CD4-positive, alpha-beta memory T cell (primary cell): ENCODE measurements around the gene C11orf24. TPM values are rescaled to one million over a fixed set of nuclear protein-coding genes. Genes with fewer than 3 reads are reported as not detected.

Source experiments
- CTCF ChIA-PET: fragments of 350-600 bp; sonication (Branson Sonifier 250); formaldehyde crosslinking; loops from one replicate; lab custom pipeline; 2021; ENCODE audit warnings: inconsistent platforms; ENCODE audit not compliant: partially characterized antibody; lab: Charles Lee
- POLR2A ChIA-PET: fragments of 350-600 bp; sonication (Branson Sonifier 250); formaldehyde crosslinking; loops from one replicate; lab custom pipeline; 2021; ENCODE audit not compliant: partially characterized antibody; lab: Charles Lee
- DNase-seq, 5 donors: peaks; one replicate each; pipeline versions ENCODE4 v3.0.0 to v3.0.0-alpha.2; 2020 to 2022; ENCODE audit warnings: mixed read lengths in 1 of 5
- H3K27ac ChIP-seq: one replicate; pipeline ENCODE4 v1.7.0; 2013; ENCODE audit warnings: low read depth, low read length
- H3K27me3 ChIP-seq: 2 replicates; pipeline ENCODE4 v1.7.0; 2013; ENCODE audit warnings: mild to moderate bottlenecking, low read length, moderate library complexity; ENCODE audit not compliant: insufficient read depth
- H3K36me3 ChIP-seq: 2 replicates; pipeline ENCODE4 v1.7.0; 2013; ENCODE audit warnings: mild to moderate bottlenecking, low read length, moderate library complexity; ENCODE audit not compliant: insufficient read depth
- H3K4me1 ChIP-seq: 2 replicates; pipeline ENCODE4 v1.7.0; 2013; ENCODE audit warnings: mild to moderate bottlenecking, low read length, moderate library complexity; ENCODE audit not compliant: insufficient read depth
- H3K4me3 ChIP-seq, 2 donors: one replicate each; pipeline ENCODE4 v1.7.0; 2013; ENCODE audit warnings: low read length in 2 of 2, mild to moderate bottlenecking in 1 of 2
- H3K9me3 ChIP-seq, 2 donors: one replicate each; pipeline ENCODE4 v1.7.0; 2013; ENCODE audit warnings: low read length in 2 of 2, control low read depth in 1 of 2; ENCODE audit not compliant: control insufficient read depth in 1 of 2
- H3K27ac Mint-ChIP-seq, 7 donors: one replicate each; pipeline ENCODE4 v1.8.0; 2020 to 2021; ENCODE audit warnings: mixed read lengths in 7 of 7, mild to moderate bottlenecking in 6 of 7, inconsistent platforms in 3 of 7, moderate library complexity in 3 of 7
- H3K27me3 Mint-ChIP-seq, 2 donors: one replicate each; pipeline ENCODE4 v1.8.0; 2020 to 2021; ENCODE audit warnings: mixed read lengths in 2 of 2
- H3K36me3 Mint-ChIP-seq, 2 donors: one replicate each; pipeline ENCODE4 v1.8.0; 2020 to 2021; ENCODE audit warnings: mixed read lengths in 2 of 2, inconsistent platforms in 1 of 2, mild to moderate bottlenecking in 1 of 2
- H3K4me1 Mint-ChIP-seq, 4 donors: one replicate each; pipeline ENCODE4 v1.8.0; 2020 to 2021; ENCODE audit warnings: mixed read lengths in 4 of 4, mild to moderate bottlenecking in 1 of 4
- H3K4me3 Mint-ChIP-seq, 8 donors: one replicate each; pipeline ENCODE4 v1.8.0; 2020 to 2021; ENCODE audit warnings: mixed read lengths in 8 of 8, mild to moderate bottlenecking in 7 of 8, moderate library complexity in 6 of 8, inconsistent platforms in 3 of 8
- H3K9me3 Mint-ChIP-seq, 8 donors: one replicate each; pipeline ENCODE4 v1.8.0; 2020 to 2021; ENCODE audit warnings: mixed read lengths in 8 of 8, mild to moderate bottlenecking in 5 of 8, inconsistent platforms in 3 of 8, moderate library complexity in 1 of 8
- intact Hi-C: fragments of 100-400 bp; cut with micrococcal nuclease; formaldehyde crosslinking; loops from one replicate; pipeline ENCODE4 v1.15.1; 2023
- polyA plus RNA-seq, 2 donors: library from polyadenylated mRNA; unstranded; fragments of 300-500 nt; fragmentation: Illumina TruSeq; gene quantifications; one replicate each; pipeline ENCODE4 v1.2.3, GENCODE V29; 2021
- total RNA-seq, 2 experiments: library from RNA; stranded (reverse); gene quantifications; one replicate each; pipeline ENCODE4 v1.2.3, GENCODE V29; 2021

Gene C11orf24
- total and polyA plus RNA-seq, 4 experiments from 2014 or later = 7.7 to 20.3 (median 18.4) TPM

DNA sequence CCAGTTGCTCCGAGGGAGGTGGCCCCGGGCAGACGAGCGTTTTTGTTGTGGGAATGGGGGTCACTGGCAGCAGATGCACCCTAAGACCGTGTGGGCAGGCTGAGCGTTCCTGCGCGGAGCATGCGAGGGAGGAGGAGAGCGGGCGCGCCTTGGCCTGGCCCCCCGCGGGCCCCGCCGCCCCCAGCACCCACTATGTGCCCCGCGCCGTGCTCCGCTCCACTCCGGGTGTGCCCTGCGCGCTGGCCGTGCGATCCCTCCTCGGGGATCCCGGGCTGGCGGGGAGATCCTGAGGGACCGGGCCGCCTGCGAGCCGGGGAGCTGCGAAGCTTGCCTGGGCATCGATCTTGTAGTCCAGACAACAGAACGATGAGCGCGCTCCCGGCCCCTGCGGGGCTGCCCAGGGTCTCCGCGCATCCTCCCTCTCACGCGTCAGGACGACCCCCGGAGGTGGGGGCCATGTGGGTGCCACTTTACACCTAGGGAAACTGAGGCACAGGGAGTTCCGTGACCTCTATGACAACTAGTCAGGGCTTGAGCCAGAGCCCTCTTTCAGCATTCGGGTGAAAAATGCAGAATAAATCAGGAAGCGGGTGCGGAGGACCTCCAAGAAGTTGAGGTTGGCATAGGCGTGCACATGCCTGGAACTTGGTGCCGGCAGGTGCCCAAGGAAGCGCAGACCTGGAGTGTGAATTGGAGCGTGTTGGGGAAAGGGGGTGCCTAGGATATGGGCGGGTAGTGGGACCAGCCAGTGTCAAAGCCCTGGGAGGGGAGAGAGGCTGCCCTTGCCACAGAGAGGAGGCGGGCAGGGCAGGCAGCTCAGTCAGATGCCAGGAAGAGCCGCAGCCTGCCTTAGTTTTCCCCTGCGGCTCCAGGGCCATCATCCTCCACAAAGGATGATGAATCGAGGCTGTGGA lies 57.3 kb downstream of the C11orf24 start:
- peaks cover 27 to 45% (median 35%) of the 10 kb centered on the region in 4 donors for H3K4me1 Mint-ChIP-seq
- H3K27ac Mint-ChIP-seq = peak overlapping the region in 5 of 7 donors; percentile 77 to 98 (median 86)
- peaks cover 41% of the 10 kb centered on the region for H3K4me1 ChIP-seq
- no peak for DNase-seq
- H3K9me3 Mint-ChIP-seq = peaks cover 0 to 13% (median 0%) of the 10 kb centered on the region in 8 donors
- H3K9me3 ChIP-seq = no peaks in the 10 kb centered on the region
- H3K27ac ChIP-seq = peak overlapping the region; percentile 69
- intact Hi-C loops = loop anchor here (5.0 kb wide), 2 partner anchors 212 to 248 kb away; partner anchors contain the start of genes PPP6R3 and UNC93B1
- H3K27me3 Mint-ChIP-seq = peaks cover 6 to 13% of the 10 kb centered on the region in 2 donors
- POLR2A ChIA-PET = interaction anchor here (0.6 to 1.3 kb wide), 6 partner anchors 9 to 330 kb away, joined by 3 to 4 read pairs (median 3); partner anchors contain the start of gene PPP6R3
- no peaks in the 10 kb centered on the region for H3K36me3 ChIP-seq
- peak overlapping the region; percentile 36 to 75 for H3K4me3 ChIP-seq
- H3K36me3 Mint-ChIP-seq = peaks cover 0 to 16% of the 10 kb centered on the region in 2 donors
- H3K4me3 Mint-ChIP-seq = peak overlapping the region; percentile 59 to 90 (median 84)
- no peaks in the 10 kb centered on the region for H3K27me3 ChIP-seq
- CTCF ChIA-PET = no interaction called here

DNA sequence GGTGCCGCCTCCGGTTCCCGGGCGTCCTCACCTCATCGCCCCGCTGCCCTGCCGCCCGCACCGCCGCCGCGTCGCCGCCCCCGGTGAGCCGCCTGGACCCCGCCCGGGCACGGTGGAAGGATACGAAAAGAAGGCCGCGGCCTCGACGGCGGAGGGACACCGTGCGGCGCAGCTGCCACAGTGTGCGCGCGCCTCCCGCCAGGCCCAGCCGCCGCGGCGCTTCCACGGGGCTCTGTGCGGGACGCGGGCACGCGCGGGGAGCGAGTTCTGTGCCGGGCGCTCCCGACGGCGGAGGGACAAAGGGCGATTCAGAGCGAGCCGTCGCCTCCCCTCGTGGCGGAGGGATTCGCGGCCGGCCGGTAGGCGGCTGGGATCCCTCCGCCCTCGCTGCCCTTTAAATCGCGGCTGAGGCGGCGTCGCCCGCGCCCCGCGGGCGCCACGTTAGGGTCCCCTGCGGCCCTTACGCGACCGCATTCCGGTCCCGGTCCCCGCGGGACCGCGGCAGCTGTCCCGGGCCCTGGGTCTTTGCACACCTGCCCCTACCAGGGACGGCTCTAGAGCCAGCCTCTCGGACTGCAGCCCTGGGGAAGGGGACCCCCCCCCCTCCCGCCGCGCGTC lies 58.1 kb downstream of the C11orf24 start:
- Histone ChIP-seq H3K9me3 (no peaks in the 10 kb centered on the region), H3K27ac (peak overlapping the region; percentile 69), H3K36me3 (no peaks in the 10 kb centered on the region), H3K4me3 (peak overlapping the region in 1 of 2 donors; percentile 75), H3K4me1 (peaks cover 49% of the 10 kb centered on the region), H3K27me3 (no peaks in the 10 kb centered on the region)
- Mint-ChIP-seq H3K4me1 (peaks cover 32 to 52% (median 41%) of the 10 kb centered on the region in 4 donors), H3K36me3 (peaks cover 0 to 16% of the 10 kb centered on the region in 2 donors), H3K27ac (peak overlapping the region in 4 of 7 donors; percentile 63 to 98 (median 76)), H3K27me3 (peaks cover 6 to 13% of the 10 kb centered on the region in 2 donors), H3K9me3 (peaks cover 0 to 13% (median 0%) of the 10 kb centered on the region in 8 donors), H3K4me3 (peak overlapping the region; percentile 59 to 89 (median 78))
- CTCF ChIA-PET = no interaction called here
- POLR2A ChIA-PET = interaction anchor here (0.6 to 1.3 kb wide), 6 partner anchors 10 to 329 kb away, joined by 3 to 4 read pairs (median 3); partner anchors contain the start of gene PPP6R3
- intact Hi-C loops = loop anchor here (2.0 to 5.0 kb wide), 3 partner anchors 59 to 249 kb away; partner anchors contain the start of genes PPP6R3 and UNC93B1
- peak; percentile 79 to 90 (median 87) for DNase-seq

DNA sequence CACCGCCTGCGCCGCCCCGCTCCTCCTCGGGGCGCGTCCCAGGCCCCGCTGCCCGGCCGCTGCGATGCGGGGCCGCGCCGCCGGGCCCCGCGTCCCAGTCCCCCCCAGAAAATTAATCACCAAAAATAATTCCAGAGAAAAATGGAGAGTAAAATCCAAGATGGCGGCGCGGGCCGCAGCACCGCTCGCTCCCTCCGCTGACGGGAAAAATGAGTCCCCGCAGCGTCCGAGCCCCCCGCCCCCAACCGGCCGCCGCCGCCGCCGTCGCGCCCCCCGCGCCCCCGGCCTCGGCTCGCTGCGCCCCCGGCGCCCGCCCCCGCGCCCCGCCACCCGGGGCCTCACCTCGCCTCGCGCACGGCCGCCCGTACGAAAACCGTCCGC lies 58.6 kb downstream of the C11orf24 start, which contains the start of gene KMT5B:
TSS of gene KMT5B (minus strand) at position 162 of the 381 bp plus-strand sequence. CDS start 23,220 bp downstream, outside the sequence.
- Mint-ChIP-seq H3K27me3 (peaks cover 6 to 13% of the 10 kb centered on the region in 2 donors), H3K4me1 (peaks cover 35 to 57% (median 45%) of the 10 kb centered on the region in 4 donors), H3K36me3 (peaks cover 0 to 16% of the 10 kb centered on the region in 2 donors), H3K27ac (peak within 1 kb of the TSS; percentile 93 to 98 (median 97)), H3K4me3 (peak within 1 kb of the TSS; percentile 93 to 99 (median 96)), H3K9me3 (peaks cover 0 to 13% (median 0%) of the 10 kb centered on the region in 8 donors)
- peaks cover 54% of the 10 kb centered on the region for H3K4me1 ChIP-seq
- intact Hi-C loops = loop anchor here (2.0 to 5.0 kb wide), 3 partner anchors 60 to 249 kb away; partner anchors contain the start of genes PPP6R3 and UNC93B1
- H3K27ac ChIP-seq = peak within 1 kb of the TSS; percentile 73
- ChIA-PET POLR2A (interaction anchor here (1.2 kb wide), 1 partner anchor 14 kb away, joined by 3 read pairs; no protein-coding TSS in a partner anchor), CTCF (no interaction called here)
- H3K36me3 ChIP-seq = no peaks in the 10 kb centered on the region
- H3K27me3 ChIP-seq = no peaks in the 10 kb centered on the region
- peak within 1 kb of the TSS; percentile 79 to 92 for H3K4me3 ChIP-seq
- H3K9me3 ChIP-seq = no peaks in the 10 kb centered on the region
- DNase-seq = peak in 1 of 5 donors; percentile 53

DNA sequence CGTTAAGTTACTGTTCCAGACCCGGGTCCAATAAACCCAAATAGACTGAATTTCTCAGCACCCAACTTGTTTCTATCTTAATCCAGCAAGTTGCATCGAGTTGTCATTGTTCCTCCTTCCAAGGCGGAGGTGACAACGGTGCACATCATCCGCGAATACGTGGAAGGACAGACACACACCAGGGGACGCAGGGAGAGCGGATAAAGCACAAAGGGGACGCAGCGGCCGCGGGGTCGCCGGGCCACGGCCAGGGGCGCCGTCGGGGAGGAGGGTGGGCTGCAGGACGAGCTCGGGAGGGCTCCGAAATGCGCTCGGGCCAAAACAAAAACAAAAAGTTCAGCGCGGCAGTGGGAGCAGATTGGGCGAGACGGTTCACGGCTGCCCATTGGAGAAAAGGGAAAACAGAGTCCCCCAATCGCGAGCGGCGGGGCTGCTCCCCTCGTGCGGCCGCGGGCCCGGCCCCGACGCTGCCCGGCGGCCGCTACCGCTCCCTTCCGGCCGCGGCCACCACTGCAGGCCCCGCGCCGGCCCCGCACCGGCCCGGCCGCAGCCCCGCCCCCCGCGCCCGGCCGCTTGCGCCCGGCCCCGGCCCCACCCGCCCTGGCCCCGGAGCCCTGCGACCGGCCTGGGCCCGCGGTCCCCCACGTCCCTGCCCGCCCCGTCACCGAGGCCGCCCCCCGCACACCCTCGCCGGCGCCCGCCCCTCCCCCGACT lies 59.2 kb downstream of the C11orf24 start:
- H3K9me3 ChIP-seq = no peaks in the 10 kb centered on the region
- Mint-ChIP-seq H3K9me3 (peaks cover 0 to 13% (median 0%) of the 10 kb centered on the region in 8 donors), H3K4me1 (peaks cover 35 to 57% (median 46%) of the 10 kb centered on the region in 4 donors), H3K4me3 (peak overlapping the region; percentile 93 to 99 (median 96)), H3K27ac (peak overlapping the region; percentile 93 to 98 (median 97)), H3K27me3 (peaks cover 5 to 11% of the 10 kb centered on the region in 2 donors), H3K36me3 (peaks cover 0 to 16% of the 10 kb centered on the region in 2 donors)
- ChIA-PET CTCF (interaction anchor here (4.8 to 6.4 kb wide), 2 partner anchors 16 to 85 kb away, joined by 29 to 51 read pairs; no protein-coding TSS in a partner anchor), POLR2A (no interaction called here)
- H3K4me1 ChIP-seq = peaks cover 55% of the 10 kb centered on the region
- peak; percentile 45 to 68 (median 54) for DNase-seq
- no peaks in the 10 kb centered on the region for H3K27me3 ChIP-seq
- no peaks in the 10 kb centered on the region for H3K36me3 ChIP-seq
- peak overlapping the region; percentile 79 to 92 for H3K4me3 ChIP-seq
- H3K27ac ChIP-seq = peak overlapping the region; percentile 73
- intact Hi-C loops = loop anchor here (2.0 to 5.0 kb wide), 3 partner anchors 60 to 250 kb away; partner anchors contain the start of genes PPP6R3 and UNC93B1

DNA sequence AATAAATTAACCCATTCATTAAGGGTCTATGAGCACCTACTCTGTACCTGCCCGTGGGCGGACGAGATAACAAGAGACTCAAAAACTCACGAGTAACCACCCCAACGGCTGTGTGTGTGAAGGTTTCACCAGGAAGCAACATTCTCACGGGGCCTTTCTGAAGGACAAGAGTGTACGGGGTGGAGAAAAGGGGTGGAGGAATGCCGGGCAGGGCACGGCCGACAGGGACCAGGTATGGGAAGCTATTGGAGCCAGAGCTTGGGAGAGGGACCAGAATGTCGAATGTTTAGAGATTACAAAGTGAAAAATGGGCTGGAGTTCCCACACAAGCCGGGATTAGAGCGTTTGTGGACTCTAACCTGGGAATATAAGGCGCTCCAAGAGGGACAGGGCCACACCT lies 60.2 kb downstream of the C11orf24 start:
- Mint-ChIP-seq H3K27me3 (peaks cover 5 to 8% of the 10 kb centered on the region in 2 donors), H3K36me3 (peaks cover 0 to 16% of the 10 kb centered on the region in 2 donors), H3K4me1 (peaks cover 40 to 67% (median 53%) of the 10 kb centered on the region in 4 donors), H3K9me3 (peaks cover 0 to 13% (median 0%) of the 10 kb centered on the region in 8 donors), H3K27ac (peak overlapping the region; percentile 84 to 98 (median 96)), H3K4me3 (peak overlapping the region; percentile 83 to 99 (median 96))
- no peak for DNase-seq
- H3K4me1 ChIP-seq = peaks cover 57% of the 10 kb centered on the region
- no peaks in the 10 kb centered on the region for H3K36me3 ChIP-seq
- no peak overlapping the region for H3K27ac ChIP-seq
- peak overlapping the region; percentile 29 to 92 for H3K4me3 ChIP-seq
- intact Hi-C loops = loop anchor here (5.0 kb wide), 2 partner anchors 209 to 251 kb away; partner anchors contain the start of genes PPP6R3 and UNC93B1
- no peaks in the 10 kb centered on the region for H3K27me3 ChIP-seq
- POLR2A ChIA-PET = no interaction called here
- CTCF ChIA-PET = interaction anchor here (0.6 to 6.4 kb wide), 5 partner anchors 12 to 174 kb away, joined by 3 to 51 read pairs (median 3); no protein-coding TSS in a partner anchor
- H3K9me3 ChIP-seq = no peaks in the 10 kb centered on the region
